AG04450 (cell line): Measurements from ENCODE around the gene NELFB. TPM values are rescaled to one million over a fixed set of nuclear protein-coding genes. Genes with fewer than 3 reads are reported as not detected.

ENCODE experiments used
- CTCF ChIA-PET: fragments of 300-600, 350-600 bp; formaldehyde crosslinking; extraction: SDS; loops from one replicate; lab custom pipeline; 2022; ENCODE audit warnings: antibody characterized with exemption, inconsistent platforms; lab: Charles Lee
- POLR2A ChIA-PET: fragments of 350-600 bp; formaldehyde crosslinking; extraction: SDS; loops from one replicate; lab custom pipeline; 2021; ENCODE audit warnings: antibody characterized with exemption, inconsistent platforms; lab: Yijun Ruan, JAX
- DNase-seq: peaks from one replicate; pipeline ENCODE4 v3.0.0-alpha.2; 2011; ENCODE audit warnings: low read depth, low spot score
- H3K27ac ChIP-seq: one replicate; pipeline ENCODE4 v1.5.1; 2012; ENCODE audit warnings: low read depth, low read length, control low read depth
- H3K27me3 ChIP-seq: one replicate; pipeline ENCODE4 v1.6.0; 2012; ENCODE audit warnings: low read length; ENCODE audit not compliant: control insufficient read depth, insufficient read depth
- H3K4me3 ChIP-seq: 2 replicates; pipeline ENCODE4 v1.5.1; 2011; ENCODE audit warnings: mild to moderate bottlenecking, low read depth, low read length, control low read depth
- H3K9me3 ChIP-seq: 2 replicates; pipeline ENCODE4 v1.5.1; 2012; ENCODE audit warnings: low read length; ENCODE audit not compliant: control insufficient read depth, insufficient read depth
- CTCF ChIP-seq: IDR thresholded peaks from 2 replicates; pipeline ENCODE4 v1.5.1; 2011; ENCODE audit warnings: low read depth, low read length, control low read depth, inconsistent platforms
- polyA plus RNA-seq: library from polyadenylated mRNA; depleted of rRNA; stranded (reverse); fragments of >200 nt; gene quantifications from 2 replicates; pipeline ENCODE4 v1.2.3, GENCODE V29; 2011

NELFB gene
- polyA plus RNA-seq, 1 experiment: 27.1 TPM

GRCh38 chr9:137265496-137266161, 10.5 kb downstream of the NELFB start:
- Histone ChIP-seq H3K9me3 (no peaks in the 10 kb centered on the region; the same call in 1 of the 2 replicates), H3K27me3 (no peaks in the 10 kb centered on the region), H3K27ac (no peak overlapping the region), H3K4me3 (no peak overlapping the region)
- CTCF ChIA-PET: no interaction called here
- DNase-seq: no peak
- POLR2A ChIA-PET: interaction anchor here (0.8 to 1.3 kb wide), 3 partner anchors 9 to 25 kb away, joined by 3 to 5 read pairs (median 3); partner anchors contain the start of gene TOR4A
- TF ChIP-seq CTCF: no peak

DNA sequence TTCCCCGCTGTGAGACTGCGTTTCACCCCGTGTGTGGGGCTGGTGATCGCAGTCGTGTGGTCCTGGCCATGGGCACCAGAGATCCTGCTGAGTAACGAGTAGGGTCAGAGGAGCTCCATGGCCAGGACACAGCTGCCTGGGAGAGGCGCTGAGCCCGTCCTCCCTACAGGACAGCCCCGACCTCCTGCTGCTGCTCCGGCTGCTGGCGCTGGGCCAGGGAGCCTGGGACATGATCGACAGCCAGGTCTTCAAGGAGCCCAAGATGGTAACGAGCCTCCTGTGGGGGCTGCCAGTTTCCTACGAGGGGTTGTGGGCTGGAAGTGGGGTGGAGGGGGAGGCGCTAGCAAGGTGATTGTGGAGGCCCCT, 11.0 kb downstream of the NELFB start:
- no peak for DNase-seq
- no peaks in the 10 kb centered on the region; the same call in 1 of the 2 replicates for H3K9me3 ChIP-seq
- H3K4me3 ChIP-seq: no peak overlapping the region
- TF ChIP-seq CTCF: no peak
- no peak overlapping the region for H3K27ac ChIP-seq
- H3K27me3 ChIP-seq: no peaks in the 10 kb centered on the region
- CTCF ChIA-PET: no interaction called here
- POLR2A ChIA-PET: interaction anchor here (0.9 to 1.3 kb wide), 3 partner anchors 10 to 26 kb away, joined by 3 to 5 read pairs (median 3); partner anchors contain the start of genes TOR4A and TUBB4B

DNA sequence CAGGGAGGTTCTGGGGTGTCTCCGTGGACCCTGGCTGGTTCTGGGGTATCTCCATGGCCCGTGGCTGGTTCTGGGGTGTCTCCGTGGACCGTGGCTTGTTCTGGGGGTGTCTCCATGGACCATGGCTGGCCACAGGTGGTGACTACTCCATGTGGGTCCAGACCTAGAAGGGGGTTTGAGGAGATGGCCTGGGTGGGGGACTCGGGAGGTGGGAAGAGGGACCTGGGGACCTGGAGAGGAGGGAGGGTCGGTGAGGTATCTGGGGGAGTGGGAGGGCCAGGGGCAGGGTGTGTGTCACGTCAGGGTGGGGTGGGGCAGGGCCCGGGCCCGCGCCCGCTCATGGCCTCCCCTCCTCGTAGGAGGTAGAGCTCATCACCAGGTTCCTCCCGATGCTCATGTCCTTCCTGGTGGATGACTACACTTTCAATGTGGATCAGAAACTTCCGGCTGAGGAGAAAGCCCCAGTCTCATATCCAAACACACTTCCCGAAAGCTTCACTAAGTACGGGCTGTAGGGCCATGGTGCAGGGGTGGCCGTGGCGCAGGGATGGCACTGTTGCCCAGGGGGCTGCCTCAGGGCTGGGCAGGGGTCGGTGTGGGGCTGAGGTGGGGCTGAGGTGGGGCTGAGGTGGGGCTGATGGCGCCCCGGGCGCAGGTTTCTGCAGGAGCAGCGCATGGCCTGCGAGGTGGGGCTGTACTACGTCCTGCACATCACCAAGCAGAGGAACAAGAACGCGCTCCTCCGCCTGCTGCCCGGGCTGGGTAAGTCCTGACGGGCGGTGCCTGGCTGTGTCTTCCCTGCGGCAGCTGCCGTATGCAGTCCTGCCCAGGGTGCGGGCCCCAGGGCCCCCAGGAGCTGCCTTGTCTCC, 11.7 kb downstream of the NELFB start:
- DNase-seq: no peak
- H3K27ac ChIP-seq: no peak overlapping the region
- H3K27me3 ChIP-seq: no peaks in the 10 kb centered on the region
- ChIA-PET POLR2A (interaction anchor here (0.9 to 1.0 kb wide), 2 partner anchors 10 to 26 kb away, joined by 3 read pairs; partner anchors contain the start of gene TUBB4B), CTCF (no interaction called here)
- no peak for TF ChIP-seq CTCF
- H3K9me3 ChIP-seq: no peaks in the 10 kb centered on the region; the same call in 1 of the 2 replicates
- no peak overlapping the region for H3K4me3 ChIP-seq

DNA sequence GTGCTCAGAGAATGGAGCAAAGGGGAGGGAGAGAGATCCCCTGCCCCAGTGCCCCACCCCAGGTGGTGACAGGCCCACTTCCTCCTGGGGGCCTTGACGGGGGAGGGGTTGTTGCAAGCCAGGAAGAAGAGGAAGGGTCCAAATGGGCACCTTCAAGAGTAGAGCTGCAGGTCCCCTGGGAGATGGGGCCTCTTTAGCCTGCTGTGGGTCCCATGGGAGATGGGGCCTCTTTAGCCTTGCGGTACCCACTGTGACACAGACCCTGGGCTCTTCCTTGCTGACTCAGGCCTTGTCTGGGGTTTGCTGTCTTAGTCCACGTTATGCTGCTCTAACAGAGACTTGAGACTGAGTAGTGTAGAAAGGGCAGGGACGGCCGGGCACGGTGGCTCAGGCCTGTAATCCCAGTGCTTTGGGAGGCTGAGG, 12.8 kb downstream of the NELFB start:
- TF ChIP-seq CTCF: no peak
- CTCF ChIA-PET: no interaction called here
- H3K4me3 ChIP-seq: no peak overlapping the region
- no peaks in the 10 kb centered on the region for H3K27me3 ChIP-seq
- POLR2A ChIA-PET: interaction anchor here (0.7 to 2.6 kb wide), 2 partner anchors 10 to 27 kb away, joined by 4 to 9 read pairs; partner anchors contain the start of genes TOR4A and TUBB4B
- H3K9me3 ChIP-seq: no peaks in the 10 kb centered on the region; the same call in 1 of the 2 replicates
- DNase-seq: no peak
- H3K27ac ChIP-seq: peak overlapping the region; percentile 57
